ENCODE data around the gene SLC25A42. TPM values are rescaled to one million over a fixed set of nuclear protein-coding genes. Genes with fewer than 3 reads are reported as not detected.
"Not testable (repeated sequence)": the region's sequence is repeated elsewhere in the genome, so short reads cannot be mapped to it uniquely, and the experiment has no call there.

Gene SLC25A42
- total and polyA plus RNA-seq, 2 donors (not counting 1 experiment from before 2014, with no cell fraction given) = 36.5 to 83.9 TPM

DNA sequence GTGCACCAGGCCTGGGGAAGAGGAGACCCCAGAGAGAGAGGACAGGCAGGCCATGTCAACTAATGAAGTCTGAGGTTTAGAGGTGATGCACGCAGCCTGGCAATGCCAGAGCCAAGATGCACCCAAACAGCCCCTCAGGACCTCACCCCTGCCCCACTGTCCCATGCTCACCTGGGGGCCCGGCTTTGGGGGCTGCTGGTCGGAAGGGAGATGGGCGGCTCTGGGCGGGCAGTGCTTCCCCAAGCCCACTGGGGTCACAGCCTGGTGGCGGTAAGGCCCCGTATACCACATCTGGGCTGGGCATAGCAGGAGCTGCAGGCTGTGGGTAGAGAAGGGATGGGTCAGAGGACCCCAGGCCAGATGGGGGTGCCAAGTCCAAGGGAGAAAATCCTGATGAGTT, 83.1 kb downstream of the SLC25A42 start:
- no peak for DNase-seq
- no peaks in the 10 kb centered on the region for H3K79me2 ChIP-seq (ENCODE audit: control insufficient read depth, insufficient read depth, low read length)
- no peak overlapping the region for H3K27ac ChIP-seq (ENCODE audit: low read length in 2 of 2)
- no peaks in the 10 kb centered on the region for H3K9me3 ChIP-seq (ENCODE audit: control extremely low read depth in 1 of 3, control insufficient read depth in 2 of 3, insufficient read depth in 1 of 3, low read length in 2 of 3)
- H3K4me3 ChIP-seq (ENCODE audit: control extremely low read depth in 1 of 5, extremely low read depth in 1 of 5, insufficient read depth in 1 of 5, low read depth in 2 of 5, low read length in 4 of 5) = no peak overlapping the region
- H3K36me3 ChIP-seq (replicated peaks in 1 of 2; ENCODE audit: control extremely low read depth in 1 of 2, control insufficient read depth in 1 of 2, extremely low read depth in 1 of 2, insufficient read depth in 2 of 2, low read length in 1 of 2) = peaks cover 4 to 15% of the 10 kb centered on the region in 2 experiments
- peaks cover 17% of the 10 kb centered on the region for H3K4me1 Mint-ChIP-seq
- no peaks in the 10 kb centered on the region for H4K20me1 ChIP-seq (ENCODE audit: control insufficient read depth, insufficient read depth, low read length, poor library complexity, severe bottlenecking)
- H2AFZ ChIP-seq (ENCODE audit: insufficient read depth, low read depth, low read length, poor library complexity, severe bottlenecking) = no peak overlapping the region
- no peaks in the 10 kb centered on the region for H3K27me3 Mint-ChIP-seq
- no peak overlapping the region for H3K27ac Mint-ChIP-seq
- ChIA-PET POLR2A (interaction anchor here (1.7 kb wide), 1 partner anchor 28 kb away, joined by 11 read pairs; no protein-coding TSS in a partner anchor), CTCF (interaction anchor here (1.4 to 10.8 kb wide), 6 partner anchors 10 to 343 kb away, joined by 3 to 285 read pairs (median 14); partner anchors contain the start of gene MEF2B)
- H3K9me3 Mint-ChIP-seq (ENCODE audit: insufficient read depth) = no peaks in the 10 kb centered on the region
- intact Hi-C loops (cut with micrococcal nuclease) = loop anchor here (1.0 to 2.0 kb wide), 4 partner anchors 9 to 78 kb away; partner anchors contain the start of gene TMEM161A
- H3K4me2 ChIP-seq (replicated peaks; ENCODE audit: low read depth, low read length, poor library complexity, severe bottlenecking) = no peak overlapping the region
- no peak for ATAC-seq (ENCODE audit: low read depth)
- H3K9ac ChIP-seq (ENCODE audit: low read length) = no peak overlapping the region
- H3K4me1 ChIP-seq (ENCODE audit: control insufficient read depth in 2 of 2, insufficient read depth in 2 of 2, low read length in 2 of 2) = peaks cover 14 to 22% of the 10 kb centered on the region in 2 donors
- WGBS (ENCODE audit: insufficient coverage) = 93% methylated on average over 6 of the region's 7 CpGs
- H3K27me3 ChIP-seq (replicated peaks in 1 of 4; ENCODE audit: control extremely low read depth in 1 of 4, control insufficient read depth in 3 of 4, insufficient read depth in 4 of 4, low read length in 3 of 4) = no peaks in the 10 kb centered on the region
- no peak overlapping the region for H3K4me3 Mint-ChIP-seq
- no peak for TF ChIP-seq EZH2 (IDR thresholded peaks at IDR 0.05; ENCODE audit: borderline replicate concordance, insufficient read depth, low read depth, low read length, poor library complexity, severe bottlenecking)
- TF ChIP-seq, protein P1, sequence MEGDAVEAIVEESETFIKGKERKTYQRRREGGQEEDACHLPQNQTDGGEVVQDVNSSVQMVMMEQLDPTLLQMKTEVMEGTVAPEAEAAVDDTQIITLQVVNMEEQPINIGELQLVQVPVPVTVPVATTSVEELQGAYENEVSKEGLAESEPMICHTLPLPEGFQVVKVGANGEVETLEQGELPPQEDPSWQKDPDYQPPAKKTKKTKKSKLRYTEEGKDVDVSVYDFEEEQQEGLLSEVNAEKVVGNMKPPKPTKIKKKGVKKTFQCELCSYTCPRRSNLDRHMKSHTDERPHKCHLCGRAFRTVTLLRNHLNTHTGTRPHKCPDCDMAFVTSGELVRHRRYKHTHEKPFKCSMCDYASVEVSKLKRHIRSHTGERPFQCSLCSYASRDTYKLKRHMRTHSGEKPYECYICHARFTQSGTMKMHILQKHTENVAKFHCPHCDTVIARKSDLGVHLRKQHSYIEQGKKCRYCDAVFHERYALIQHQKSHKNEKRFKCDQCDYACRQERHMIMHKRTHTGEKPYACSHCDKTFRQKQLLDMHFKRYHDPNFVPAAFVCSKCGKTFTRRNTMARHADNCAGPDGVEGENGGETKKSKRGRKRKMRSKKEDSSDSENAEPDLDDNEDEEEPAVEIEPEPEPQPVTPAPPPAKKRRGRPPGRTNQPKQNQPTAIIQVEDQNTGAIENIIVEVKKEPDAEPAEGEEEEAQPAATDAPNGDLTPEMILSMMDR (IDR thresholded peaks at IDR 0.05) = no peak

DNA sequence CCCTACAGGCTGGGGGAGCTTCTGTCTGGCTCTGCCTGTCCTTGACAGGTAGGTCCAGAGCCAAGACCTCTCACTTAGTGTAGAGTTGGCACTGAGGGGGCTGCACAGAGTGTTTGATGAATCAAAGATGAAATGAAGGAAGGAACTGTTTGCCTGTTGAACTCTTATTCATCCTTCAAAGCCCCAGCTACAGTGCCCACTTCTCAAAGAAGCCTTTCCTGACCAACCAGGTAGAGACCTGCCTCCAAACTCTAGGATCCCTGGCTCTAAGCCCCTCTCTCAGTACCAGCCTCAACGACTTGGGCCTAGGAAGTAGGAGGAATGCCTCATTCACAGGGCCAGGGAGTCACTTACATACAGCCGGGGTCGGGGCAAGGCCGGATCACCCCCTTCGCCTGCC, 83.5 kb downstream of the SLC25A42 start:
- Histone ChIP-seq H3K27ac (ENCODE audit: low read length in 2 of 2) (no peak overlapping the region), H3K27me3 (replicated peaks in 1 of 4; ENCODE audit: control extremely low read depth in 1 of 4, control insufficient read depth in 3 of 4, insufficient read depth in 4 of 4, low read length in 3 of 4) (no peaks in the 10 kb centered on the region), H3K36me3 (replicated peaks in 1 of 2; ENCODE audit: control extremely low read depth in 1 of 2, control insufficient read depth in 1 of 2, extremely low read depth in 1 of 2, insufficient read depth in 2 of 2, low read length in 1 of 2) (peaks cover 4 to 15% of the 10 kb centered on the region in 2 experiments), H3K79me2 (ENCODE audit: control insufficient read depth, insufficient read depth, low read length) (no peaks in the 10 kb centered on the region), H4K20me1 (ENCODE audit: control insufficient read depth, insufficient read depth, low read length, poor library complexity, severe bottlenecking) (no peaks in the 10 kb centered on the region), H2AFZ (ENCODE audit: insufficient read depth, low read depth, low read length, poor library complexity, severe bottlenecking) (no peak overlapping the region), H3K4me2 (replicated peaks; ENCODE audit: low read depth, low read length, poor library complexity, severe bottlenecking) (no peak overlapping the region), H3K9ac (ENCODE audit: low read length) (no peak overlapping the region), H3K4me3 (ENCODE audit: control extremely low read depth in 1 of 5, extremely low read depth in 1 of 5, insufficient read depth in 1 of 5, low read depth in 2 of 5, low read length in 4 of 5) (no peak overlapping the region), H3K4me1 (ENCODE audit: control insufficient read depth in 2 of 2, insufficient read depth in 2 of 2, low read length in 2 of 2) (peaks cover 14 to 25% of the 10 kb centered on the region in 2 donors), H3K9me3 (ENCODE audit: control extremely low read depth in 1 of 3, control insufficient read depth in 2 of 3, insufficient read depth in 1 of 3, low read length in 2 of 3) (no peaks in the 10 kb centered on the region)
- no peaks in the 10 kb centered on the region for H3K27me3 Mint-ChIP-seq
- H3K9me3 Mint-ChIP-seq (ENCODE audit: insufficient read depth) = no peaks in the 10 kb centered on the region
- ChIA-PET POLR2A (interaction anchor here (1.7 kb wide), 1 partner anchor 27 kb away, joined by 11 read pairs; no protein-coding TSS in a partner anchor), CTCF (interaction anchor here (1.0 to 10.8 kb wide), 9 partner anchors 9 to 343 kb away, joined by 3 to 285 read pairs (median 8); partner anchors contain the start of gene MEF2B)
- H3K4me1 Mint-ChIP-seq = peaks cover 22% of the 10 kb centered on the region
- no peak overlapping the region for H3K27ac Mint-ChIP-seq
- intact Hi-C loops (cut with micrococcal nuclease) = loop anchor here (2.0 kb wide), 1 partner anchor 13 kb away; no protein-coding TSS in a partner anchor
- 91% methylated on average over 5 of the region's 5 CpGs for WGBS (ENCODE audit: insufficient coverage)
- ATAC-seq (ENCODE audit: low read depth) (no peak), DNase-seq (no peak)
- no peak overlapping the region for H3K4me3 Mint-ChIP-seq
- TF ChIP-seq, protein P1 (IDR thresholded peaks at IDR 0.05) = no peak
- TF ChIP-seq EZH2 (IDR thresholded peaks at IDR 0.05; ENCODE audit: borderline replicate concordance, insufficient read depth, low read depth, low read length, poor library complexity, severe bottlenecking) = no peak

DNA sequence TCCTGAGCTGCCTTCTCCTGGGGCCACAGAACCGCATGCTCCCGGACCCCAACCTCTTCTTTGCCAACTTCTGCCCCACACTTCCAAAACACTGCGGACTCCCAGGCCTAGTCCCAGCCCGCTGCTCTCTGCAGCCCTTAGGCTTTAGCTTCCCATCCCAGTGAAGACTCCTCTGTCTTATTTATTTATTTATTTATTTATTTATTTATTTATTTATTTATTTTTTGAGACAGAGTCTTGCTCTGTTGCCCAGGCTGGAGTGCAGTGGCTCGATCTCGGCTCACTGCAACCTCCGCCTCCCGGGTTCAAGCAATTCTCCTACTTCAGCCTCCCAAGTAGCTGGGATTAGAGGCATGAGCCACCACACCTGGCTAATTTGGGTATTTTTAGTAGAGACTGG, 84.7 kb downstream of the SLC25A42 start:
- H3K4me3 ChIP-seq (ENCODE audit: control extremely low read depth in 1 of 5, extremely low read depth in 1 of 5, insufficient read depth in 1 of 5, low read depth in 2 of 5, low read length in 4 of 5); H3K9ac ChIP-seq (ENCODE audit: low read length); H3K9me3 Mint-ChIP-seq (ENCODE audit: insufficient read depth); H3K9me3 ChIP-seq (ENCODE audit: control extremely low read depth in 1 of 3, control insufficient read depth in 2 of 3, insufficient read depth in 1 of 3, low read length in 2 of 3); intact Hi-C loops (cut with micrococcal nuclease); H2AFZ ChIP-seq (ENCODE audit: insufficient read depth, low read depth, low read length, poor library complexity, severe bottlenecking); H4K20me1 ChIP-seq (ENCODE audit: control insufficient read depth, insufficient read depth, low read length, poor library complexity, severe bottlenecking); DNase-seq; POLR2A ChIA-PET; ATAC-seq (ENCODE audit: low read depth); H3K27ac Mint-ChIP-seq; H3K27ac ChIP-seq (ENCODE audit: low read length in 2 of 2); H3K79me2 ChIP-seq (ENCODE audit: control insufficient read depth, insufficient read depth, low read length); H3K27me3 Mint-ChIP-seq; H3K4me2 ChIP-seq (replicated peaks; ENCODE audit: low read depth, low read length, poor library complexity, severe bottlenecking); H3K27me3 ChIP-seq (replicated peaks in 1 of 4; ENCODE audit: control extremely low read depth in 1 of 4, control insufficient read depth in 3 of 4, insufficient read depth in 4 of 4, low read length in 3 of 4); H3K4me3 Mint-ChIP-seq: not testable (repeated sequence)
- H3K4me1 ChIP-seq (ENCODE audit: control insufficient read depth in 2 of 2, insufficient read depth in 2 of 2, low read length in 2 of 2) = peaks cover 14 to 25% of the 10 kb centered on the region in 2 donors
- no CpG with 5 or more reads among the region's 8 CpGs for WGBS (ENCODE audit: insufficient coverage)
- peaks cover 4 to 15% of the 10 kb centered on the region in 2 experiments for H3K36me3 ChIP-seq (replicated peaks in 1 of 2; ENCODE audit: control extremely low read depth in 1 of 2, control insufficient read depth in 1 of 2, extremely low read depth in 1 of 2, insufficient read depth in 2 of 2, low read length in 1 of 2)
- CTCF ChIA-PET = interaction anchor here (1.5 to 10.8 kb wide), 6 partner anchors 8 to 342 kb away, joined by 3 to 285 read pairs (median 14); partner anchors contain the start of gene MEF2B
- H3K4me1 Mint-ChIP-seq = peaks cover 27% of the 10 kb centered on the region
